ENCODE measurements around the gene FAM177A1.

DNA sequence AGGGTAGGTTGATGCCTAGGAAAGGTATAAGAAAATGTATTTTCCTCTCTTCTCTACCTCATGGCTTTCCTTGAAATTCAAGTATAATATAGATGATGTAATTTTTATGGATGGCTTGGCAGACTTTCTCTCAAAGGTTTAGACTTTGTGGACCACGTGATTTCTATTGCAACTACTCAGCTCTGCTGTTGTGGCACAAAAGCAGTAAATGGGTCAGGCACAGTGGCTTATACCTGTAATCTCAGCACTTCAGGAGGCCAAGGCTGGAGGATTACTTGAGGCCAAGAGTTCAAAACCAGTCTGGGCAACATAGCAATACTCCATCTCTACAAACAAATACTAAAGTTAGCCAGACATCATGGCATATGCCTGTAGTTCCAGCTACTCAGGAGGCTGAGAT is 41.2 kb upstream of the FAM177A1 start:
- TF ChIP-seq, protein P1, sequence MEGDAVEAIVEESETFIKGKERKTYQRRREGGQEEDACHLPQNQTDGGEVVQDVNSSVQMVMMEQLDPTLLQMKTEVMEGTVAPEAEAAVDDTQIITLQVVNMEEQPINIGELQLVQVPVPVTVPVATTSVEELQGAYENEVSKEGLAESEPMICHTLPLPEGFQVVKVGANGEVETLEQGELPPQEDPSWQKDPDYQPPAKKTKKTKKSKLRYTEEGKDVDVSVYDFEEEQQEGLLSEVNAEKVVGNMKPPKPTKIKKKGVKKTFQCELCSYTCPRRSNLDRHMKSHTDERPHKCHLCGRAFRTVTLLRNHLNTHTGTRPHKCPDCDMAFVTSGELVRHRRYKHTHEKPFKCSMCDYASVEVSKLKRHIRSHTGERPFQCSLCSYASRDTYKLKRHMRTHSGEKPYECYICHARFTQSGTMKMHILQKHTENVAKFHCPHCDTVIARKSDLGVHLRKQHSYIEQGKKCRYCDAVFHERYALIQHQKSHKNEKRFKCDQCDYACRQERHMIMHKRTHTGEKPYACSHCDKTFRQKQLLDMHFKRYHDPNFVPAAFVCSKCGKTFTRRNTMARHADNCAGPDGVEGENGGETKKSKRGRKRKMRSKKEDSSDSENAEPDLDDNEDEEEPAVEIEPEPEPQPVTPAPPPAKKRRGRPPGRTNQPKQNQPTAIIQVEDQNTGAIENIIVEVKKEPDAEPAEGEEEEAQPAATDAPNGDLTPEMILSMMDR (IDR thresholded peaks at IDR 0.05; ENCODE audit: low read length): no peak
- no peak for TF ChIP-seq EZH2 (IDR thresholded peaks at IDR 0.05; ENCODE audit: borderline replicate concordance, low read length)

Measured in OCI-LY1 (cell line).